GM13976 (cell line): ENCODE data around the gene WRAP53.

Experiments used
- DNase-seq: peaks from one replicate; pipeline ENCODE4 v3.0.0; 2012; ENCODE audit warnings: low spot score
- in situ Hi-C: fragments of 300-500 bp; cut with MboI; formaldehyde crosslinking; loops from one replicate; pipeline ENCODE4 v1.12.0; 2022; ENCODE audit warnings: low sequenced_read_pairs, mixed read lengths, inconsistent platforms; ENCODE audit not compliant: unreplicated experiment
- TF ChIP-seq, protein P1 (sequence below): IDR thresholded peaks from 2 replicates; pipeline ENCODE4 v1.5.1; 2012; ENCODE audit warnings: borderline replicate concordance, mild to moderate bottlenecking; ENCODE audit not compliant: insufficient read depth; ENCODE audit errors: extremely low read depth, missing control alignments, control extremely low read depth

The WRAP53 gene

DNA sequence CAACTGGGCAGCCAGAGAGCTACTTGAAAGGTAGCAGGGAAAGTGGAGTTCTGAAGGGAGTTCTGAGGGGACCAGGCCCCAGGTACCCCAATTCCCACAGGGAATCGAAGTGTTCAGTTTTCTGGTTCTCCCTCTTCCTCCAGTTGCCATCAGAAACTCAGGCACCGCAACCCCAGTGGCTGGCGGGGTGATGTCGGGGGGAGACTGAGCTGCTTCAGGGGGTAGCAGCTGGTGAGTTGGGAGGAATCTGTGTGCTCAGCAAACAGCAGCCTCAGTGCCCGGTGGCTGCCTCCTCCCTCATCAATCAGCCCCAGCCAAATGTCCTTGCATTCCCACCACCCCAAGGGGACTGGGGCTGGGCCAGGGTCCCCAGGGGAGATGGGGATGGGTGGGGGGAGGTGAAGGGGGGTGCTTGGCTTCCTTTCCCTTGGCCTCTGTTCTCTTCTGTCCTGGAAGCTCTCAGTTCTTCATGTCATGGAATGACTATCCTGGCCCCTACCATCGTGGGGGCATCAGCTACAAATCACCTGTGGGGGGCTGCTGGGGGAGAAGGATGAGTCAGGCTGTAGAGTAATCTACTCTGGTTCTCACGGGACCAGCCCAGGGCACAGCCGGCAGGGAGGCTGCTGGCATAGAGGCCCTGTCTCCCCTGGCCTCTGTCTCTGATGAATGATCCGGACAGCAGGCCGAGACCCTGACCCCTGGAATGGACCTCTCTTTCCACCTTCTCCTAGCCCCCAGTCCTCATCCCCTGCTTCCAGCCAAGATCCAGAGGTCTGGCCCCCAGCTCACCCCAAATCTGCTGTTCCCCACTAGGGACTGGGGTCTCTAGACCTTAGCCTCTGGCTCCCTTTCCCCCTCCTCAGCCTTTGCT lies 26.7 kb downstream of the WRAP53 start:
- TF ChIP-seq, protein P1, sequence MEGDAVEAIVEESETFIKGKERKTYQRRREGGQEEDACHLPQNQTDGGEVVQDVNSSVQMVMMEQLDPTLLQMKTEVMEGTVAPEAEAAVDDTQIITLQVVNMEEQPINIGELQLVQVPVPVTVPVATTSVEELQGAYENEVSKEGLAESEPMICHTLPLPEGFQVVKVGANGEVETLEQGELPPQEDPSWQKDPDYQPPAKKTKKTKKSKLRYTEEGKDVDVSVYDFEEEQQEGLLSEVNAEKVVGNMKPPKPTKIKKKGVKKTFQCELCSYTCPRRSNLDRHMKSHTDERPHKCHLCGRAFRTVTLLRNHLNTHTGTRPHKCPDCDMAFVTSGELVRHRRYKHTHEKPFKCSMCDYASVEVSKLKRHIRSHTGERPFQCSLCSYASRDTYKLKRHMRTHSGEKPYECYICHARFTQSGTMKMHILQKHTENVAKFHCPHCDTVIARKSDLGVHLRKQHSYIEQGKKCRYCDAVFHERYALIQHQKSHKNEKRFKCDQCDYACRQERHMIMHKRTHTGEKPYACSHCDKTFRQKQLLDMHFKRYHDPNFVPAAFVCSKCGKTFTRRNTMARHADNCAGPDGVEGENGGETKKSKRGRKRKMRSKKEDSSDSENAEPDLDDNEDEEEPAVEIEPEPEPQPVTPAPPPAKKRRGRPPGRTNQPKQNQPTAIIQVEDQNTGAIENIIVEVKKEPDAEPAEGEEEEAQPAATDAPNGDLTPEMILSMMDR, result no peak
- no peak for DNase-seq
- in situ Hi-C loops, result no loop called here

GRCh38 chr17:7715936-7716886 lies 27.9 kb downstream of the WRAP53 start:
- TF ChIP-seq, protein P1, result no peak
- in situ Hi-C loops, result no loop called here
- DNase-seq, result no peak

DNA sequence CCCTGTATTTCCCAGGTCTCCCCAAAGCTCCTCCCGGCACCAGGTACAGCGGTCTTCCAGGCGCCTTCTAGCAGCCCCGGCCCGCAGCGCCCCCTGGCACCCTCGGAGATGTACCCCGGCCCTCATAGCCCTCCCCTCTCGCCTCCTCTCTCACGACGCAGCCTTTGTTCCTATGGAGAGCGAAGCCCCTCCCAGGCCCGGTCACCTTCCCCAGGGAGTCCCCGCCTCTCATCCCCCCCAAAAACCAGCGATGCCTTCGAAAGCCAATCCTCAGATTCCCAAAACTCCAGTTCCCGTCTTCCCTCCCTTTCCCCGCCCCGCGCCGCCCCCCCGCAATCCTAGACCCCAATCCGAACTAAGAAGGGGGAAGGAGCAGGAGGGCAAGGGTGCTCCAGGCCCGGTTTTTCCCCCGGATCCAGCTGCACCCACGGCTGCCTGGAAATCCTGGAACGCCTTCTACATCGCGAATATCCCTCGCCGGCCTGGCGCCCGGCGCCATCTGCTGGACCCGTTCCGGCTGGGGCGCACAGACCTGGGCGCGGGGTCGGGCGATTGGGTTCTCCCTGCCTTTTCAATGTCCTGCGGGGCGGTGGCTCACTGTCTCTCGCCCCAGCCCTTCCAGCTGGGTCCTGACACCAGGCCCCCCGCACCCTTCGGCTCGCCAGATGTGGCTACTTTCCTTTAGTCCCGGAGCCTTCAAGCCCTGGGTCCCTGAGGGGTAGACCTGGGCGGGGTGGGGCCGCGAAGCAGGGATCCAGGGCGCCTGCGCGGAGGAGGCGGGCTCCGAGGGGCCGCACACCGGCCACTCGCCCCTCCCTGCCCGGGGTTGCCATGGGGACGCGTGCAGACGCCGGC lies 28.9 kb downstream of the WRAP53 start, which contains the start of gene DNAH2:
TSS of gene DNAH2 (plus strand) at position 844 of the 855 bp plus-strand sequence. CDS start 1,991 bp downstream, outside the sequence.
- in situ Hi-C loops, result no loop called here
- DNase-seq, result peak; percentile 85
- TF ChIP-seq, protein P1, result peak; percentile 47

DNA sequence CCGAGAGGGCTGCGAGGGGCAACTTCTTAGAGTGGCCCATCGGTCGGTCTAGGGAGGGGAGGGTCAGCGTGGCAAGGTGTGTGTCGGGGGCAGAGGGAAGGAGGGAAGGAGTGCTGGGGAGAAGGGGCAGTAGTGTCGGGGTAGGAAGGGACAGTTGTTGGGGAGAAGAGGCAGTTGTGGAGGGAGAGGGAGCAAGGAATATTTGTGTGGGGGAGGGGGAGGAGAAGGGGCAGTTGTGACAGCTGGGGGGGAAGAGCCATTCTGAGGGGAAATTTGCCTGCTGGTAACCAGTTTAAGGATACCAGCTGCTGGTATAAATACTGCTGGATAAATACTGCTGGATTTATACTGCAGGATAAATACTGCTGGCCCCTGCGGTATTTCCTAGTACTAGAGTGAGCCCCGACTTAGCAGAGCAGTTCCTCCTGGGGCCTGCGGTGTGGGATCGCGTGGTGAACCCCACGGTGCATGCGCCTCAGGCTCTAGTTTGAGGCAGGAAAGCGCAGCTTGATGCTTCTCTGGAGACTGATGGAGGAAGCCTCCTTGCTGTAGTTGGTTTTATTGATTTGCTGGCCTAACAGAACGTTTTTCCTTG lies 29.6 kb downstream of the WRAP53 start:
- TF ChIP-seq, protein P1, result no peak
- no peak for DNase-seq
- in situ Hi-C loops, result no loop called here

DNA sequence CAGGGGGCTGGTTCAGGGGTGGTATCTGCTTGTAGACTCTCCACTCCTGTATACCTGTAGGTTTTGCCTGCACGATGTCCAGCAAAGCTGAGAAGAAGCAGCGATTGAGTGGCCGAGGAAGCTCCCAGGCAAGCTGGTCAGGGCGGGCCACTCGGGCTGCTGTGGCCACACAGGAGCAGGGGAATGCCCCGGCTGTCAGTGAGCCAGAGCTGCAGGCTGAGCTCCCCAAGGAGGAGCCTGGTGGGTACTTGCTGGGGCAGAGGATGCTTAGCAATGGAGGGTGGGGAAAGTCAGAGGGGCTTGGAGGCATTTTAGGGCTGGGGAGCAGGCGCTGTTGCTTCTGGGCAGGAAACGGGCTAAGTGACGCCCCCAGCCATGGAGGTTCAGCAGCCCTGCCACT lies 31.4 kb downstream of the WRAP53 start:
- no peak for DNase-seq
- in situ Hi-C loops, result no loop called here
- TF ChIP-seq, protein P1, result no peak
